ENCODE data around the gene SCTR. TPM values are rescaled to one million over a fixed set of nuclear protein-coding genes. Genes with fewer than 3 reads are reported as not detected.

Gene SCTR
- total and polyA plus RNA-seq, 11 donors, result 0.28 to 2.2 (median 0.44) TPM; not detected in 2

DNA sequence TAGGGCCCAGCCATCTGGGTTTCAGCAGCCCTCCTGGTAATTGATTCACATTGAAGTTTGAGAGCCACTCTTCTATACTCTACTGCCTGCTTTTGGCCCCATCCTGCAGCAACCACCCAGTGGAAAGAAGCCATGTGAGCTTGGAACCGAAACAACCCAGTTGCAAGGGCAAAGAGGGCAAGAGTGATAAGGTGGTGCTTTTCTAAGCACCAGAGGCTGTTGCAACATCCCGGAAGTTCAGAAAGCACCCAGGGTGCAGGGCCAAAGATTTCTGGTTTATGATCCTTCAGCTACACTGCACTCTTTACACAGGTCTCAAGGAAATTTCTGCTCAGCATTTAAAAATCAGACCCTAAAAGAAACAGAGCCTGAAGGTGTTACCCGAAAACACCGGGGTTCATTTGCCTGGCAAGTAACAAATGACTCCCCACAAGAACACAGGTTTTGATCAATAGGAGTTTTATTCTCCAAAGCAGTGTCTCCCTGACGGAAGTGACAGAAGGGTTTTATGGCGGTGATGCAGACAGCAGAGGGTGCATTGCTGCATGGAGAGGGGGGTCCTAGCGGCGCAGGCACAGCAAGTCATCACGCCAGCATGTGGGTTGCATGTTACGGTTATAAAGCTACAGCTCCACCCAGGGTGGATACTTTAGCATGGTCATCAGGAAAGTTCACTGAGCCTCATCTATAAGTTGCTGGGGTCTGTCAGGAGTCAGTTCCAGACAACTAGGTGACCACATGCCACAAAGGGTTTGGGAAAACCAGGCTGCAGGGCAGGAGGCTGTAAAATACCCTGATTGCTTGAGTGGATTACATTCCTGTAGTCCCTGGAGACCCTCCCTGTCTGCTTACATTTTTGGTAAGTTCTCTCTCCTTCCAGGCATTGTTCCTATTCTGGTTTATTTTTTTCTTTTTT, 121.4 kb downstream of the SCTR start:
- TF ChIP-seq POLR2A (IDR thresholded peaks at IDR 0.05), result no peak
- H3K27ac ChIP-seq, result peak overlapping the region in 9 of 12 donors; percentile 20 to 66 (median 50)
- ATAC-seq, result peak; percentile 75 to 92 (median 86)
- H3K9me3 ChIP-seq, result peaks cover 0 to 5% (median 0%) of the 10 kb centered on the region in 12 donors
- H3K4me1 ChIP-seq, result peaks cover 0 to 16% (median 6%) of the 10 kb centered on the region in 12 donors
- H3K36me3 ChIP-seq, result no peaks in the 10 kb centered on the region
- 72 to 74% (median 73%) methylated on average over 9 to 10 of the region's 10 CpGs for WGBS, 4 donors
- DNase-seq, result peak in 4 of 5 donors; percentile 39 to 62 (median 56)
- intact Hi-C loops (cut with DNase I), result loop anchor here in 3 of 10 donors (10.0 kb wide), 4 partner anchors 178 to 262 kb away; partner anchors contain the start of gene STEAP3 (in 1 of the 3)
- no peaks in the 10 kb centered on the region for H3K27me3 ChIP-seq
- no peak overlapping the region for H3K4me3 ChIP-seq

DNA sequence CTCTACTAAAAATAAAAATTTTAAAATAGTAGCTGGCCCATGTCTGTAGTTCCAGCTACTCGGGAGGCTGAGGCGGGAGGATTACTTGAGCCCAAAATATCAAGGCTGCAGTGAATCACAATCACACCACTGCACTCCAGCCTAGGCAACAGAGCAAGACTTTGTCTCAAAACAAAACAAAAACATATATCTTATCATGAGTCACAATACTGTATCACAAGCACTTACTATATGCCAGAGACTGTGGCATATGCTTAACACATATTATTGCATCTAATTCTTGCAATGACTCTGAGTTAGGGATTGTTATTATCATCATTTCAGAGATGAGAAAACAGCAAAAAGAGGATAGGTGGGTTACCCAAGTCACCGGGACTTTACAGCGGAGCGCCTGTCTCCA, 122.2 kb downstream of the SCTR start:
- no peaks in the 10 kb centered on the region for H3K27me3 ChIP-seq
- TF ChIP-seq POLR2A (IDR thresholded peaks at IDR 0.05) (no peak), CTCF (IDR thresholded peaks at IDR 0.05) (no peak)
- DNase-seq (no peak), ATAC-seq (no peak)
- H3K36me3 ChIP-seq, result no peaks in the 10 kb centered on the region
- 78 to 81% (median 79%) methylated on average over 5 of the region's 5 CpGs for WGBS, 4 donors
- H3K4me1 ChIP-seq, result peaks cover 0 to 16% (median 6%) of the 10 kb centered on the region in 12 donors
- H3K27ac ChIP-seq, result peak overlapping the region in 8 of 12 donors; percentile 43 to 66 (median 51)
- intact Hi-C loops (cut with DNase I), result loop anchor here in 3 of 10 donors (10.0 kb wide), 4 partner anchors 177 to 263 kb away; partner anchors contain the start of gene STEAP3 (in 1 of the 3)
- H3K4me3 ChIP-seq, result no peak overlapping the region
- peaks cover 0 to 5% (median 0%) of the 10 kb centered on the region in 12 donors for H3K9me3 ChIP-seq

DNA sequence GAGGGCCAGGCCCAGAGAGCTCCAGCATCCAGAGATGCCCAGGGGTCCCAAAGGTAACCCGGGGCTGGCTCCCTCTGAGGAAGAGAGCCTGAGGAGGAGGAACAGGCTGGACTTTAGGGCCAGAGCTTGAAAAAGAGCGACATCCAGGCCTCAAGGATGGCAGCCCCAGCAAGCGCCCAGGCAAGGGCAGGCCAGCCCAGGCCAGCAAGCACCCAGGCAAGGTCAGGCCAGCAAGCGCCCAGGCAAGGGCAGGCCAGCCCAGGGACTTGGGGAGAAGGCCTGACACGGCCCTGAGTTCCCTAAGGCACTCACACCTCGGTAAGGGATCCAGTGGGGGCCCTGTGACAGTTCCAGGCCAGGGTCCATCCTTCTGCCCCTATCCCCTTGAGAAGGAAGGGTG, 127.1 kb downstream of the SCTR start:
- no peaks in the 10 kb centered on the region for H3K36me3 ChIP-seq
- H3K4me3 ChIP-seq, result no peak overlapping the region
- no peaks in the 10 kb centered on the region for H3K27me3 ChIP-seq
- H3K9me3 ChIP-seq, result no peaks in the 10 kb centered on the region
- DNase-seq (no peak), ATAC-seq (no peak)
- H3K27ac ChIP-seq, result no peak overlapping the region
- TF ChIP-seq POLR2A (IDR thresholded peaks at IDR 0.05) (no peak), CTCF (IDR thresholded peaks at IDR 0.05) (no peak)
- WGBS, 4 donors, result 87 to 95% (median 90%) methylated on average over 6 of the region's 6 CpGs
- intact Hi-C loops (cut with DNase I), result no loop called here
- H3K4me1 ChIP-seq, result peaks cover 0 to 3% (median 0%) of the 10 kb centered on the region in 12 donors

DNA sequence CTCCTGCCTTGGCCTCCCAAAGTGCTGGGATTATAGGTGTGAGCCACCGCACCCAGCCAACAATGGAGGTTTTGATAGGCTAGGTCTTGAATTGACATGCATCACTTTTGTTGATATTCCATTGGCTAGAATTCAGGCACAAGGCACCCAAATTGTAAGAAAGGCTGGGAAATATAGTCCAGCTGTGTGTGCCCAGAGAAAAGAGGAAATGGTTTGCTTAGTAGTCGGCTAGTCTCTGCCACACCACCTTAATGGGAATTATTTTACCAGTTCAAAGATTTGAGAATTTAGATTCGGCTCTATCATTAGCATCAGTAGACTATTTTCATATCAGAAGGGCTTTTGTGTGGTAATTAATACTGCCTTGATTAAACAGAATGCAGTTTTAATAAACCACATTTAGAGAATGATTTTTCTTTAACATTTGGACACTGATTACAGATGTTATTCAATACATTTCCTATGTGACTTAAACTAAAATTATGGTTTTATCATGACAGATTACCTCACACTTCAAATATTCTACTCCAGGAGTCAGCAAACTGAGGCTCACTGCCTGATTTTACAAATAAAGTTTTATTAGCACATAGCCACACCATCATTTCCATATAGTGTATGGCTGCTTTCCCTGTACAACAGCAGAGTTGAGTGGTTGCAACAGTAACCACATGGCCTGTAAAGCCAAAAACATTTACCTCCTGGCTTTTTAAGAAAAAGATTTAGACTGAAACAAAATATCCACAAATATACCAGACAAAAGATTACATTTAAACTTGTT, 130.1 kb downstream of the SCTR start:
- DNase-seq, result no peak
- WGBS, 4 donors, result 87 to 96% (median 89%) methylated on average over 3 of the region's 3 CpGs
- Histone ChIP-seq H3K27ac (no peak overlapping the region), H3K4me3 (no peak overlapping the region), H3K4me1 (peaks cover 0 to 14% (median 10%) of the 10 kb centered on the region in 12 donors), H3K36me3 (no peaks in the 10 kb centered on the region), H3K9me3 (no peaks in the 10 kb centered on the region), H3K27me3 (no peaks in the 10 kb centered on the region)
- no peak for TF ChIP-seq POLR2A (IDR thresholded peaks at IDR 0.05)
- no peak for TF ChIP-seq CTCF (IDR thresholded peaks at IDR 0.05)
- intact Hi-C loops (cut with DNase I), result no loop called here
- no peak for ATAC-seq

Other genes starting within 250 kb of the SCTR start
- gene C2orf76, start 157.6 kb downstream of the SCTR start, total RNA-seq, result 10 to 100 TPM in 1 of 9 donors, 1 to 10 TPM in 8; 1.7 to 11.8 (median 8.8) TPM
- gene C2orf76, start 157.6 kb downstream of the SCTR start, polyA plus RNA-seq, result 10 to 100 TPM; 11.3 to 13.8 TPM
- 100 to 1,000 TPM; 208 to 502 (median 273) TPM for gene DBI, start 157.5 kb downstream of the SCTR start, total RNA-seq
- 100 to 1,000 TPM; 520 to 868 TPM for gene DBI, start 157.5 kb downstream of the SCTR start, polyA plus RNA-seq
- gene TMEM37, start 92.6 kb downstream of the SCTR start, total RNA-seq, result 10 to 100 TPM in 2 of 9 donors, 1 to 10 TPM in 6, under 1 TPM in 1; 0.81 to 24.6 (median 1.7) TPM
- under 1 TPM; 0.75 to 0.88 TPM for gene TMEM37, start 92.6 kb downstream of the SCTR start, polyA plus RNA-seq
- gene CFAP221, start 20.0 kb upstream of the SCTR start, total RNA-seq, result 1 to 10 TPM in 6 of 9 donors, under 1 TPM in 2, not detected in 1; 0.86 to 2.2 (median 1.7) TPM
- under 1 TPM; 0.08 to 0.18 TPM for gene CFAP221, start 20.0 kb upstream of the SCTR start, polyA plus RNA-seq
- 10 to 100 TPM in 3 of 9 donors, 1 to 10 TPM in 6; 7.7 to 13.7 (median 9.6) TPM for gene TMEM177, start 154.7 kb upstream of the SCTR start, total RNA-seq
- gene TMEM177, start 154.7 kb upstream of the SCTR start, polyA plus RNA-seq, result 10 to 100 TPM in 1 of 2 donors, 1 to 10 TPM in 1; 8.8 to 13.2 TPM
- gene PTPN4, start 235.4 kb upstream of the SCTR start, total RNA-seq, result 10 to 100 TPM; 21.2 to 49.0 (median 43.6) TPM
- gene PTPN4, start 235.4 kb upstream of the SCTR start, polyA plus RNA-seq, result 1 to 10 TPM; 3.6 to 4.7 TPM

Measured in heart left ventricle (tissue), 16 donors.